Activated naive CD4-positive, alpha-beta T cell treated with anti-CD3 and anti-CD28 coated beads for 36 hours (primary cell): ENCODE measurements around the gene KCNJ4. TPM values are rescaled to one million over a fixed set of nuclear protein-coding genes. Genes with fewer than 3 reads are reported as not detected.

Experiments used
- total RNA-seq, 2 experiments: library from RNA; stranded (reverse); gene quantifications; one replicate each; pipeline ENCODE4 v1.2.3, GENCODE V29; 2021

KCNJ4 gene
- total RNA-seq, 2 experiments from 2014 or later = not detected

Other genes starting within 250 kb of the KCNJ4 start
- gene TMEM184B, start 182.2 kb downstream of the KCNJ4 start, total RNA-seq = 10 to 100 TPM; 15.0 to 15.3 TPM
- gene CSNK1E, start 137.8 kb downstream of the KCNJ4 start, total RNA-seq = 100 to 1,000 TPM; 105 to 108 TPM
- gene KDELR3, start 12.9 kb upstream of the KCNJ4 start, total RNA-seq = under 1 TPM; 0.57 to 0.77 TPM
- 100 to 1,000 TPM; 319 to 341 TPM for gene DDX17, start 51.1 kb upstream of the KCNJ4 start, total RNA-seq
- 10 to 100 TPM; 13.0 to 16.3 TPM for gene DMC1, start 115.0 kb upstream of the KCNJ4 start, total RNA-seq
- gene FAM227A, start 201.2 kb upstream of the KCNJ4 start, total RNA-seq = under 1 TPM; 0.35 to 0.36 TPM
- gene CBY1, start 201.4 kb upstream of the KCNJ4 start, total RNA-seq = 1 to 10 TPM; 8.8 to 9.4 TPM
- gene TOMM22, start 226.8 kb upstream of the KCNJ4 start, total RNA-seq = 100 to 1,000 TPM; 151 to 154 TPM
- gene JOSD1, start 245.7 kb upstream of the KCNJ4 start, total RNA-seq = 10 to 100 TPM; 48.9 to 54.3 TPM